HG02970 (cell line): ENCODE data around the gene NR2F6.
"Not testable (repeated sequence)": the region's sequence is repeated elsewhere in the genome, so short reads cannot be mapped to it uniquely, and the experiment has no call there.

ENCODE experiments used
- ATAC-seq: cut with Tn5 transposase; IDR thresholded peaks from one replicate; pipeline ENCODE4 v1.9.1; 2021; ENCODE audit warnings: mild to moderate bottlenecking, moderate library complexity, moderate number of reproducible peaks; ENCODE audit not compliant: unreplicated experiment, low FRiP score

The NR2F6 gene

DNA sequence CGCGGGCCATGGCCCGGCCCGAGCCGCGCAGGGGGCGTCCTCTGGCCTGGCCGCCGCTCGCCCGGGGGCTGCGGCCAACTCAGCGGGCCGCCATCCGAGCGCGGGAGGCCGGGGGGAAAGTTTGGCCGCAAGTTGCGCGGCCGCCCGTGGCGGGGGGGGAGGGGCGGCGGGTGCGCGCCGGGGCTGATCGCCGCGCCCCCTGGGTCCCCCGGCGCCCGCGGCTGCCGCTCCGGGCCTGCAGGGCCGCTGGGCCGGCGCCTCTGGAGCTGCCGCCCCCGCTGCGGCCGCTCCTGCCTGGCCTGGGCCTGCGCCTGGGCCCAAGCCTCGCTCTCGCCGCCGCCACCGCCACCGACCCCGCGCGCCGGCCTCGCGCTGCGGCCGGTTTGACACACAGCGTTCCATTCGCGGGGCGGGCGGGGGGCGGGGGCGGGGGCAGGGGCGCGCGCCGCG lies at the start of gene NR2F6:
Gene NR2F6, minus strand, starts transcription at position 385 of the 450 bp plus-strand sequence. CDS start 699 bp downstream, outside the sequence.
- ATAC-seq: peak; percentile 15

DNA sequence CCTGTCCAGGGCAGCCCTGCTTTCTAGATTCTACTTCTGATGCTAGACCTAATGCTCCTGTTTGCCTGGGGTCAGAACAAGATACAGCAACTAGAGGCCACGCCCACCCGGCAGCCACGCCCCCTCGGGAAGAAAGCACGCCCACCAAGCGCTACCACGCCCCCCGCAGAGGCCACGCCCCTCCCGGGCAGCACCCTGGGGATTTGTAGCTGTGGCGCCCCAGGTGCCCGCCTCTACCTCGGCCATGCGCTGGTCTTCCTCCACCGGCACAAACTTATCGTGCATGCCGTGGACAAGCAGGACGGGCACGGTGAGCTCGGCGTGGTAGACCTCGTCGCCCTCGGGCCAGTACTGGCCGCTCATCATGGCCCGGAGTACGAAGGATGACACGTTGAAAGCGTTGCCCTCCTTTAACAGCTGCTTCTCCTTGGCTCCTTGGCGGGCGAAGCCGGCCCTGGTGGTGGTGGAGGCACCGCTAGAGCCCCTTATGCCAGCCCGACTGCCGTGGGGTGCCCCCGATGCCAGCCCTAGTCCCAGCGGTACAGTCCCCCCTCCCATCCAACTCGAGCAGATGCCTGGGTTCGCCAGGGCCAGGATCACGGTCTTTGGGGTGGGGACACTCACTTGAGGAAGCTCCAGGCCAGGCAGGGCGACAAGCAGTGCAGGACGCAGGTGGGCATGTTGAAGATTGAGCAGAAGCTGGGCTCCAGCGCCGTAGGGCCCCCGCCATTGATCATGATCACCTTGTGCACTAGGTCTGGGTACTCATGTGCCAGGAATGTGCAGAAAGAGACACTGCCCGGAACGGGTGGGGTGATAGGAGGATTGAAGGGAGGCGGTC lies 48.6 kb upstream of the NR2F6 start:
- ATAC-seq: no peak

DNA sequence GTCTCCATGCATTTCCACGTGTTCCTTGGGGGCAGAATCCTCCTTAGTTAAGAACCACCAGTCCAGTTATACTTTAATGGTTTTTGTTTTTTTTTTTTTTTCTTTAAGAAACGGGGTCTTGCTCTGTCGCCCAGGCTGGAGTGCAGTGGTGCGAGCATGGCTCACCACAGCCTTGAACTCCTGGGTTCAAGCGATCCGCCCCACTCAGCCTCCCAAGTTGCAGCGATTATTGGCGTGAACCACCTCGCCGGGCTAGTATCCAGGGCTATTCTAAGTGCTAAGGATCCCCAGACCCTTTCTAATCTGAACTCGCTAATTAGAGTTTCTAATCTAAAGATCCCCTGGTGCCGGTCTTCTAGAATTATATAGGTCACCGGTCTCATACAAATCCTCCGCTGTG lies 47.9 kb upstream of the NR2F6 start:
- ATAC-seq: no peak

DNA sequence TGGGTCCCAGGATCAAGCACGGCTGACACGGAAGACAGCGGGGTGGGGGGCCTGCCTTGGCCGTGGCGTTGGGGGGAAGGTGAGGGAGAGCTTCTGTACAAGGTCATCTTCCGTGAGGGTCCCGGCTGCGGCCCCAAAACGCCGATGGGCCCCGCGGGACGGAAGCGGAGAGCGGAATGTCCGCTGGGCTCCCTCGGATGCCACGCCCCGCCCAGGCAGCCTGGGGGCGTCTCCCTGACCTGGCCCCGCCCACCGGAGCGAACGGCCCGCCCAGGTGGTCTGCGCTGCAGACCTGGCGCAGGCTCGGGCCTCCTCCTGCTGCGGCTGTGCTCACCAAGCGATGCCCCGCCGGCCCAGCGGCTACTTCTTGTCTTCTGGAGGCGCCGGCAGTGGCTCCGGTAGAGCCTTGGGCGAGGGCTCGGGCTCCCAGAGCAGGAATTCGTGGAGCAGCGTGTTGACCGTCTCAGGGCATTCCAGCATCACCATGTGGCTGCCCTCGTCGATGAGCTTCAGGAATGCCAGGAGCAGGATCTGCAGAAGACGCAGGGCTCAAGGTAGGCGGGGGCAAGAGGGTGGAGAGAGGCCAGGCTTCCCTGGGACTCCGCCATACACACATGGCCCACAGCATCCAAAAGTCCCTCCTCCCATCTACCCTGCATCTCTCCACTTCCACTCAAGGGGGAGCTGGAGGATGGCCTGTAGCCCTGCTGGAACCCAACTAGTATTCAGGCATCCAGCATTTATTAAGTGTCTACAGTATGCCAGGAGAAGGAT lies 46.8 kb upstream of the NR2F6 start:
- ATAC-seq: peak; percentile 71

DNA sequence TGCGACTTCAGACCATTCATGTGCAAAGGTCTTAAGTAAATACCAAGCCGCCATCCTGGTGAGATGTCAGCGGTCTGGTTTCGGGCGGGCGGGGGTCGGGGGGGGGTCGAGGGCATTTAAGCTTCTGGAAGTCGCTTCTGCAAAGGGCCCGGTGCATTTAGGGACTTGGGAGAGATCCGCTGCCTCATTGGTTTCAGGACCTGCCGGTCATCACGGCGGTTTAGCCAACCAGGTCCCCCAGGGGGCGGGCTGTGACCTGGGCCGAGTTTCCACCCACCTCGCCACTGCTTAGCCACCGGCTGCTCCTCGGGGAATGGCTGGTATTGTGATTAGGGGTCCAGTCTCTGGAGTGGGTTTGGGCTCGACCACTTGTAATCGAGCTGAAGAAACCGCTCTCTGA lies 43.8 kb upstream of the NR2F6 start:
- ATAC-seq: no peak

DNA sequence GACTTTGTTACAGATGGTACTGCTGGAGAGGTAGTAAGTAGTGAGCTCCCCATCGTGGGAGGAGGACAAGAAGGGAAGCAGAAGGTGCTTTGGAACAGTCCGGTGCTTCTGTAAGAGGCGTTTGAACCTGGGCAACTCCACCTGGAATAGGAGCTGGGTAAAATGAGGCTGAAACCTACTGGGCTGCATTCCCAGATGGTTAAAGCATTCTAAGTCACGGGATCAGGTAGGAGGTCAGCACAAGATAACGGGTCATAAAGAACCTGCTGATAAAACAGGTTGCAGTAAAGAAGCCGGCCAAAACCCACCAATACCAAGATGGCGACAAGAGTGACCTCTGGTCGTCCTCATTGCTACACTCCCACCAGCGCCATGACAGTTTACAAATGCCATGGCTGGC lies 41.0 kb upstream of the NR2F6 start:
- ATAC-seq: no peak

DNA sequence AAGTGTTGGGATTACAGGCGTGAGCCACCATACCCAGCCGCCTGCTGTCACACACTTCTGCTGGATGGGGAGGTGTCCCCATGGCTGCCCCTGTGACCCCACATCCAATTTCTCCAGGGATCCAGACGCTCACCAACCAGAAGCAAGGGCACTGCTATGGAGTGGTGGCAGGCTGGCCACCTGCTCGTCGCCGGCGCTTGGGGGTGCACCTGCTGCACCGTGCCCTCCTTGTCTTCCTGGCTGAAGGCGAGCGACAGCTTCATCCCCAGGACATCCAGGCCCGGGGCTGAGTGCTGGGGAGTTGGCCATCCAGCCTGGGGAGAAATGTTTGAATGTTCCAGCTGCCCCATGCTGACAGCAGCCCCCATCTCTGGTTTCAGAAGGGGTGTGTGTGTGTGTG lies 40.5 kb upstream of the NR2F6 start:
- ATAC-seq: no peak

DNA sequence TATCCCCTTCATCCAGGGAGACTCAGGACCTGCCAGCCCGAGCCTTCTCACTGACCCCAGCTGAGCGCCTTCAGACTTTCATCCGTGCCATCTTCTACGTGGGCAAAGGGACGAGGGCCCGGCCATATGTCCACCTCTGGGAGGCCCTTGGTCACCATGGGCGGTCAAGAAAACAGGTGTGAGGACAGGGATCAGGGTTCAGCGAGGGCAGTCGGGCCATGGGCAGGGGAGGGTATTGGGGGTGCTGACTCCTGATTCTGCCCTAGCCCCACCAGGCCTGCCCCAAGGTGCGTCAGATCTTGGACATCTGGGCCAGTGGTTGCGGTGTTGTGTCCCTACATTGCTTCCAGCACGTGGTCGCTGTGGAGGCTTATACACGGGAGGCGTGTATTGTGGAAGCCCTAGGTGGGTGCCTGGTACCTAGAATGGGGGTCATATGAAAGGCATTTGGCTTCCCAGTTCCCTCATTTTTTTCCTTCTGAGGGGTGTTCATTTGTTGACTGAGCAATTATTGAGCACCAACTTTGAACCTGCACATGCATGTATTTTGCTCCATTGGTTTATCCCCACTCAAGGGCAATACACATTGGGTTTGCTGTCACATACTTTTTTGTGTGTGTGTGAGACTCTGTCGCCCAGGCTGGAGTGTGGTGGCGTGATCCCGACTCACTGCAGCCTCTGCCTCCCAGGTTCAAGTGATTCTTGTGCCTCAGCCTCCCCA lies 39.9 kb upstream of the NR2F6 start:
- ATAC-seq: no peak

DNA sequence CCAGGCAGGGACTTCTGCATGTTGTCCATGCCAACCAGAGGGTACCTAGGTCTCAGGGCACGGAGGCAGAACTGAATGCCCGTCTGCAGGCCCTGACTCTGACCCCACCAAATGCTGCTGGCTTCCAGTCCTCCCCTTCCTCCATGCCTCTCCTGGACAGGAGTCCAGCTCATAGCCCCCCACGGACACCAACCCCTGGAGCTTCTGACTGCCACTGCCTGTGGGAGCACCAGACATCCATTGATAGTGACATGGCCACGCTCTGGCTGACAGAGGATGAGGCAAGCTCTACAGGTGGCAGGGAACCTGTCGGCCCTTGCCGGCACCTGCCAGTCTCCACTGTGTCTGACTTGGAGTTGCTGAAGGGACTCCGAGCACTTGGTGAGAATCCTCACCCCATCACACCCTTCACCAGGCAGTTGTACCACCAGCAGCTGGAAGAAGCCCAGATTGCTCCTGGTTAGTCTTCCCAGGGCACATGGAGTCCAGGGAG lies 37.8 kb upstream of the NR2F6 start:
- no peak for ATAC-seq

DNA sequence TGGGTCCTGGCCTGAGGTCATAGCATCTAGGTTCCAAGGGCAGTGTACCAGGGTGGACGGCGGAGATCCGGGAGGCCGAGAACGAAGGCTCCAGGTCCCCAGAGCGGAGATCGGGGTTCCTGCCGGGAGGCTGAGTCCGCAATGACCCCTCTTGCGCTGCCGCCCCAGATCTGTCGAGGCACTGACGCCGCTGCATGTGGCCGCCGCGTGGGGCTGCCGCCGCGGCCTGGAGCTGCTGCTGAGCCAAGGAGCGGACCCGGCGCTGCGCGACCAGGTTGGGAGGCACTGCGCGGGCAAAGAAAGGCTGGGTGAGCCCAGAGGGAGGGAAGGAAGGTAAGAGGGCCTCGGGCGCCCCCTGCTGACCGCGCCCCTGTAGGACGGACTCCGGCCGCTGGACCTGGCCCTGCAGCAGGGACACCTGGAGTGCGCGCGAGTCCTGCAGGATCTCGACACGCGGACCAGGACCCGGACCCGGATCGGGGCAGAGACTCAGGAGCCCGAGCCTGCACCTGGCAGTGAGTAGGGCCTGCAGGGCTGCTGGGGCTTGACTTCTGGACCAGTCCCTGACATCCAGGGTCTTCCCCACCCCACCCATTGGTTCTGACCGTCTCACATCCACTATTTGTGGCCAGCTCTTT lies 36.9 kb upstream of the NR2F6 start:
- peak; percentile 59 for ATAC-seq

DNA sequence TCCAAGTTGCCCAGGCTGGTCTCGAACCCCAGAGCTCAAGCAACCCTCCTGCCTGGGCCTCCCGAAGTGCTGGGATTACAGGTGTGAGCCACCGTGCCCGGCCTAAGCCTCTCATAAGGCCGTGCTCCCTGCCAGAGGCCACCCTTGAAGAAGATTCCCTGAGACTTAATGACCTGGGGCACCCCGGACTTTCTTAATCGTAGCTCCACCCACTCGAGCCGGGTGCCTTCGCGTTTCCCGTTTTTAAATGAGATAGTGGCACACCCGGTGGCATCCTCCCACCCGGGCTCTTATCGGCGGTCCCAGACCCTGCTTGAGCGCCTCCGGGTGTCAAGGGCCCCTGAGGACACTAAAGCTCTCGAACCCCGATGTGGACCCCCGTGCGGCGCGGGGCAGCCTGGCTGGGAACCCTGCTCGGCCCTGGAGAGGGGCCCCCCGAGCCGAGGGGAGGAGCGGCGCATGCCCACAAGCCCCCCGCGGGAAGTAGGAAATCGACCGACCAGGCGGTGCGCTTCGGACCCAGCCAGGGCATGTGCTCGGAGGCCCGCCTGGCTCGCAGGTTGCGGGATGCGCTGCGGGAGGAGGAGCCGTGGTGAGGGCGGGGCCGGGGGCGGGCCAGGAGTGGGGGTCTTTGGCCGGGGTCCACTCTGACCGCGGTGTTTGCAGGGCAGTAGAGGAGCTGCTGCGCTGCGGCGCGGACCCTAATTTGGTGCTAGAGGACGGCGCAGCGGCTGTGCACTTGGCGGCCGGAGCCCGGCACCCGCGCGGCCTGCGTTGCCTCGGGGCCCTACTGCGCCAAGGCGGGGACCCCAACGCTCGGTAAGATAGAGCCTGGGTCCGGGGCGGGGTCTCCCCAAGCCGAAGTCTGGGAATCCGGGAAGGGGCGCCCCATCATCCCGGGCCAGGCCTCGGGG lies 35.9 kb upstream of the NR2F6 start, which contains the start of gene ANKLE1:
Gene ANKLE1, plus strand, starts transcription at position 511 of the 914 bp plus-strand sequence. Its CDS starts 20 bp downstream, at position 531.
- no peak for ATAC-seq

DNA sequence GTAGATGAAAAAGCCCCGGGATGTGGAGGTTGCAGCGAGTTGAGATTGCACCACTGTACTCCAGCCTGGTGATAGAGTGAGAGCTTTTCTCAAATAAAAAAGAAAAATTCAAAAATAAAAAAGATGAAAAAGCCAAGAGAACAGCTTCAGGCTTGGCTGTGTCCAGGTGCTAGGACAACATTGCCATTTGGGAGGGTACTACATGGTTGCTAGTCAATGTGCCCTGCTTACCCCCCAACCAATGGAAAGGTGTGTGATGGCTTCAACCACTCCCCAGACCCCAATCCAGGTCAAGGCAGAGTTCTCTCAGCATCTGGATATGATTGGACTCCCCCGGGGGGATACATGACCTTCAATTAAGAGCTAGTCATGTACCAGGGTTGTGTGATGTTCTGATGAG lies 33.7 kb upstream of the NR2F6 start:
- ATAC-seq: no peak

DNA sequence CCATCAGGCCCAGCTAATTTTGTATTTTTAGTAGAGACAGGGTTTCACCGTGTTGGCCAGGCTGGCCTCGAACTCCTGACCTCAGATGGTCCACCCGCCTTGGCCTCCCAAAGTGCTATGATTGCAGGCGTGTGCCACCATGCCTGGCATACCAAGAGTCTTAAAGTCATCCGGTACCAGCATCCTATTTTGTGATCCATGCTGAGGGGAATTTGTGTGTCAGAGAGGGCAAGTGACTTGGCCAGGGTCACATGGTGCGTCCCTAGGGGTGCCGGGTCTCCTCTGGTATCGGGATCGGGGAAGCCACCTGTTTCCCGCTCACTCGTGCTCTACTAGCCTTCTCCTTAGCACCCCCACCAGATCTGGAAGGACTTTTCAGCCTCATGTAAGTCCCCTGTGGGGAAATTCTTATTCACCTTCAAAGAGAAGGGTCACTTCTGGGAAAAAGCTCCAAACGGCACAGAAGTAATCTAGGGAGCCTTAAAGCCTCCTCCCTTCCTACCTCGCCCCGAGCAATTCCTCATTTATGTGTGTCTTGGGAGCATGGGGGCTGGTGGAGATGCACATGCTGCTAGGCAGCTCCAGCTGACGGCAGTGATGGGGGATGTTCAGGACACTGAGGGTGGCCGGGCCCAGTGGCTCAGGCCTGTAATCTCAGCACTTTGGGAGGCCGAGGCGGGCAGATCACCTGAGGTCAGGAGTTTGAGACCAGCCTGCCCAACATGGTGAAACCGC lies 29.9 kb upstream of the NR2F6 start:
- ATAC-seq: no peak

DNA sequence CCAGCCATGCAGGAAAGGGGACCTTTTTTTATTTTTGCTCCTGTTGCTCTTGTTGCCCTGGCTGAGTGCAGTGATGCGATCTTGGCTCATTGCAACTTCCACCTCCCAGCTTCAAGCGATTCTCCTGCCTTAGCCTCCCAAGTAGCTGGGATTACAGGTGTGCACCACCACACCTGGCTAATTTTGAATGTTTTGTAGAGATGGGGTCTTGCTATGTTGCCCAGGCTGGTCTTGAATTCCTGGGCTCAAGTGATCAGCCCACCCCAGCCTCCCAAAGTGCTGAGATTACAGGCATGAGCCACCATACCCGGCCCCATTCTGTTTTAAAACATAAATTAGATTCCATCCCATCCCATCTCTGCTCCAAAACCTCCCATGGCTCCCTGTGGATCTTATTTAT lies 29.2 kb upstream of the NR2F6 start:
- ATAC-seq: not testable (repeated sequence)

DNA sequence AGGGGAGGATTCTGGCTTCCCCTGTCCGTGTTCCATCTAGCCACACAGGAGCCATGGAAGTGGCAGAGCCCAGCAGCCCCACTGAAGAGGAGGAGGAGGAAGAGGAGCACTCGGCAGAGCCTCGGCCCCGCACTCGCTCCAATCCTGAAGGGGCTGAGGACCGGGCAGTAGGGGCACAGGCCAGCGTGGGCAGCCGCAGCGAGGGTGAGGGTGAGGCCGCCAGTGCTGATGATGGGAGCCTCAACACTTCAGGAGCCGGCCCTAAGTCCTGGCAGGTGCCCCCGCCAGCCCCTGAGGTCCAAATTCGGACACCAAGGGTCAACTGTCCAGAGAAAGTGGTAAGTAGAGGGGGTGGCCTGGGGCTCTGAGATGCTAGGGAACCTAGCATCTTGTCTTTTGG lies 23.0 kb upstream of the NR2F6 start:
- no peak for ATAC-seq

DNA sequence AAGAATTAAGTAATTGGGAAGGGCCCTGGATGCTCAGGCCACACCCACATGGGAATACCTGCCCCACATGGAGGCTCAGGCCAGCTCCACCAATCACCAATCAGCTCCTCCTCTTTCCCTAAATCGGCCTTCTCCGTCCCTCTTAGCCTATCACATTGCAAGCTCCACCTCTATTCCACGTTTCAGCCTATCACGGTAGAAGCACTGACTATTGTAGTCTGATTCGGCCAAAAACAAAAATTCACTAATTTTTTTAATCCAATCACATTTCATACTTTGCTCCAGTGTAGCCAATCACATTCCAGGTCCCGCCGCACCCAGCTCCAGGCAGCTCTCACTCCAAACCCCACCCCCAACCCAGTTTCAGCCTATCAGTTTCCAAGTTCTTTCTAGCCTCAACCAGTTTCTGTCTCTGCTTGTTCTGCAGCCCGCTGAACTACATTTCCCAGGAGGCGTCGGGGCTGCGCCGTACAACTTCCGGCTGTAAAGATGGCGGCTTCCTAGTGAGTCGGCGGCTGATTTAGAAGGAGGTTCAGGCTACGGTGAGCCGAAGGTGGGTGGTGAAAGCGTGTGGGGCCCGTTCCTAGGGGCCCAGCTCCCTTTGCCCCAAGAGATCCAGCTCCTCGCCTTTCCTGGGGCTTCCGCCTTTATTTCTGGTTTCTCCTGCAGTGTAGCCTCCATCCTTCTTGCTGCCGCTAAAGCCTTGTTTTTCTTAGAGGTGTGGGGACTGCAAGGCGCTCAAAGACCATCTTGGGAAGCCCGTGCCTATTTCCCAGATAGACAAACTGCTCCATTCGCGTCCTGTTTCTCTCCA lies 21.5 kb upstream of the NR2F6 start, which contains the start of gene BABAM1:
Gene BABAM1, plus strand, starts transcription at position 469 of the 814 bp plus-strand sequence. CDS start 1,364 bp downstream, outside the sequence.
- ATAC-seq: peak; percentile 91

DNA sequence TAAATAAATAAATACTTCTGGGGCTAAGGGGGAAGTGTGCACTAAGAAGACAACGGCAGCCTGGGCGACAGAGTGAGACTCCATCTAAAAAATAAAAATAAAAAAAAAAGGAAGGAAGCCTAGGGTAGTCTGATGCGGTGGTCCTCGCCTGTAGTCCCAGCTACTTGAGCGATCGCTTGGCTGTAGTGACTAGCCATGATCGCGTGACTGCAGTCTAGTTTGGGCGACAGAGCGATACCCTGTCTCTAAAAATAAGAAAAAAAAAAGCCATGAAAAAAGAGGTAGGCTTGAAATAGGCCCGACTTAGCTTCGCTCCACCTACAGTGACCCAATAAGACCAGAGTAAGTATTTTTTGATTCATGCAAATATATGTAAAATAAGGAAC lies 20.9 kb upstream of the NR2F6 start:
- no peak for ATAC-seq

DNA sequence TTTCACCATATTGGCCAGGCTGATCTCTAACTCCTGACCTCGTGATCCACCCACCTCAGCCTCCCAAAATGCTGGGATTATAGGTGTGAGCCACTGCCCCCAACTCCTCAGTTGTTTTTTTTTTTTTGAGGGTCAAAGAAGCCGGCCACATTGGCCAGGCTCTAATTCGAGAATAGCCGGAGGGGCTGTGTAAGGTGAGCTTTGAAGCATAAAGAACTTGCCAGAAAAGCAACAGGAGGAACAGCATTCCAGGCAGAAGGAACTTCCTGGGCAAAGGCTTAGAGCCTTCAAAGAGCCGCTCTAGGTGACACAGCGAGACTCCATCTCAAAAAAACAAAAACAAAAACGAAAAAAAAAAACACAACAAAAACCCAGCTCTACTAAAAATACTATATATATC lies 20.3 kb upstream of the NR2F6 start:
- no peak for ATAC-seq
